IMR-90 (cell line): ENCODE results near the gene SYS1. TPM values are rescaled to one million over a fixed set of nuclear protein-coding genes. Genes with fewer than 3 reads are reported as not detected.

Source experiments
- ATAC-seq: fragments of 200-7000 bp; cut with Tn5 transposase; 2 replicates; pipeline ENCODE4 v1.9.1; 2020; ENCODE audit warnings: low read depth, mild to moderate bottlenecking, moderate library complexity
- BruUV-seq: library from RNA; stranded (reverse); fragments of 400-500 nt; replicated peaks from 2 replicates; lab custom pipeline; 2021; lab: Mats Ljungman, UMichigan
- CTCF ChIA-PET: fragments of 300-600 bp; formaldehyde crosslinking; extraction: SDS; loops from one replicate; lab custom pipeline; 2021; ENCODE audit warnings: antibody characterized with exemption; lab: Yijun Ruan, JAX
- POLR2A ChIA-PET: fragments of 300-600 bp; sonication (Branson Sonifier 250); formaldehyde crosslinking; loops from one replicate; lab custom pipeline; 2022; ENCODE audit warnings: antibody characterized with exemption; ENCODE audit not compliant: unreplicated experiment; lab: Charles Lee
- DNase-seq: peaks from one replicate; pipeline ENCODE4 v3.0.0; 2013
- H2AFZ ChIP-seq: replicated peaks from 2 replicates; pipeline ENCODE3; 2013; ENCODE audit warnings: low read length, mild to moderate bottlenecking; ENCODE audit not compliant: poor library complexity
- H2AK5ac ChIP-seq: 2 replicates; pipeline ENCODE4 v1.6.1; 2013; ENCODE audit warnings: low read depth, low read length, inconsistent platforms
- H2AK9ac ChIP-seq: replicated peaks from 2 replicates; pipeline ENCODE3; 2013; ENCODE audit warnings: mild to moderate bottlenecking, low read depth, low read length, moderate library complexity; ENCODE audit not compliant: poor library complexity
- H2BK120ac ChIP-seq: 2 replicates; pipeline ENCODE4 v1.6.1; 2013; ENCODE audit warnings: low read depth, low read length, inconsistent platforms
- H2BK15ac ChIP-seq: 3 replicates; pipeline ENCODE4 v1.6.1; 2013; ENCODE audit warnings: low read depth, low read length, inconsistent platforms
- H2BK20ac ChIP-seq: 2 replicates; pipeline ENCODE4 v1.6.1; 2013; ENCODE audit warnings: low read depth, mild to moderate bottlenecking, inconsistent platforms, low read length, moderate library complexity
- H2BK5ac ChIP-seq: 2 replicates; pipeline ENCODE4 v1.6.1; 2013; ENCODE audit warnings: mild to moderate bottlenecking, low read depth, low read length, inconsistent platforms; ENCODE audit not compliant: poor library complexity, severe bottlenecking
- H3K14ac ChIP-seq: replicated peaks from 2 replicates; pipeline ENCODE4 v1.6.1; 2013; ENCODE audit warnings: low read depth, low read length, inconsistent platforms
- H3K18ac ChIP-seq: 2 replicates; pipeline ENCODE4 v1.6.1; 2013; ENCODE audit warnings: low read depth, low read length, control low read depth
- H3K23ac ChIP-seq: 2 replicates; pipeline ENCODE4 v1.6.1; 2013; ENCODE audit warnings: low read depth, low read length, inconsistent platforms
- H3K27ac ChIP-seq: 2 replicates; pipeline ENCODE4 v1.5.1; 2013; ENCODE audit warnings: mild to moderate bottlenecking, control low read depth, low read length; ENCODE audit not compliant: insufficient read depth
- H3K27me3 ChIP-seq: 2 replicates; pipeline ENCODE4 v1.6.1; 2013; ENCODE audit warnings: low read length; ENCODE audit not compliant: control insufficient read depth, insufficient read depth
- H3K36me3 ChIP-seq: 2 replicates; pipeline ENCODE4 v1.6.1; 2013; ENCODE audit warnings: low read length, mixed read lengths; ENCODE audit not compliant: control insufficient read depth, insufficient read depth
- H3K4ac ChIP-seq: 2 replicates; pipeline ENCODE4 v1.6.1; 2013; ENCODE audit warnings: low read depth, low read length, inconsistent platforms
- H3K4me1 ChIP-seq: 2 replicates; pipeline ENCODE4 v1.6.1; 2013; ENCODE audit warnings: low read length, mixed read lengths; ENCODE audit not compliant: control insufficient read depth, insufficient read depth
- H3K4me2 ChIP-seq: 2 replicates; pipeline ENCODE4 v1.6.1; 2013; ENCODE audit warnings: low read depth, mild to moderate bottlenecking, control low read depth, low read length, moderate library complexity
- H3K4me3 ChIP-seq: 2 replicates; pipeline ENCODE4 v1.5.1; 2013; ENCODE audit warnings: low read depth, mild to moderate bottlenecking, control low read depth, low read length, moderate library complexity; ENCODE audit not compliant: insufficient read depth
- H3K56ac ChIP-seq: 2 replicates; pipeline ENCODE4 v1.6.1; 2013; ENCODE audit warnings: low read length, inconsistent platforms; ENCODE audit not compliant: insufficient read depth; ENCODE audit errors: extremely low read depth
- H3K79me1 ChIP-seq, 2 experiments: 2 replicates each; pipeline ENCODE4 v1.6.1; 2013; ENCODE audit warnings: low read length in 2 of 2, inconsistent platforms in 1 of 2, low read depth in 1 of 2
- H3K9ac ChIP-seq: 2 replicates; pipeline ENCODE4 v1.6.1; 2013; ENCODE audit warnings: low read depth, low read length, control low read depth
- H3K9me1 ChIP-seq: 2 replicates; pipeline ENCODE4 v1.6.1; 2013; ENCODE audit warnings: low read length, inconsistent platforms; ENCODE audit not compliant: insufficient read depth
- H3K9me3 ChIP-seq: 2 replicates; pipeline ENCODE4 v1.6.1; 2013; ENCODE audit warnings: low read length; ENCODE audit not compliant: control insufficient read depth, insufficient read depth
- H4K20me1 ChIP-seq: 2 replicates; pipeline ENCODE4 v1.6.1; 2013; ENCODE audit warnings: low read length, inconsistent platforms; ENCODE audit not compliant: insufficient read depth
- H4K5ac ChIP-seq: 2 replicates; pipeline ENCODE4 v1.6.1; 2013; ENCODE audit warnings: mild to moderate bottlenecking, low read depth, low read length, control low read depth
- H4K8ac ChIP-seq, 2 experiments: 2 replicates each; pipeline ENCODE4 v1.6.1; 2013; ENCODE audit warnings: low read depth in 2 of 2, low read length in 2 of 2, control low read depth in 1 of 2, inconsistent platforms in 1 of 2
- H4K91ac ChIP-seq: 2 replicates; pipeline ENCODE4 v1.6.1; 2013; ENCODE audit warnings: low read depth, low read length, inconsistent platforms; ENCODE audit not compliant: insufficient read depth
- CEBPB ChIP-seq: IDR thresholded peaks from 2 replicates; pipeline ENCODE4 v1.6.1; 2012; ENCODE audit warnings: low read depth, low read length, improper control_type of control experiment
- ELK1 ChIP-seq: fragments of 150-350 bp; IDR thresholded peaks from 2 replicates; pipeline ENCODE4 v1.6.1; 2016; ENCODE audit warnings: low read depth, mild to moderate bottlenecking, low read length, moderate library complexity, borderline replicate concordance
- FOS ChIP-seq: fragments of 150-350 bp; IDR thresholded peaks from 2 replicates; pipeline ENCODE4 v1.6.1; 2016; ENCODE audit warnings: low read depth, low read length
- RAD21 ChIP-seq: IDR thresholded peaks from 2 replicates; pipeline ENCODE4 v1.6.1; 2012; ENCODE audit warnings: low read length, improper control_type of control experiment
- RCOR1 ChIP-seq: IDR thresholded peaks from 2 replicates; pipeline ENCODE4 v1.6.1; 2012; ENCODE audit warnings: mild to moderate bottlenecking, low read length, improper control_type of control experiment; ENCODE audit not compliant: insufficient replicate concordance
- WGBS, 2 experiments: methylation state at CpG; one replicate each; pipeline versions ENCODE4 v1.1.5 to v1.1.7; 2013; ENCODE audit warnings: missing lambda C conversion rate in 2 of 2; ENCODE audit not compliant: insufficient read length in 1 of 2; ENCODE audit errors: extremely low coverage in 2 of 2; 5-methylcytosine and 5-hydroxymethylcytosine counted together
- dilution Hi-C: fragments of 300-500 bp; cut with HindIII; formaldehyde crosslinking; loops from one replicate; pipeline ENCODE4 v1.14.3; 2018; ENCODE audit warnings: low sequenced_read_pairs; ENCODE audit not compliant: unreplicated experiment
- in situ Hi-C: fragments of 300-500 bp; cut with MboI; formaldehyde crosslinking; loops from 3 replicates; pipeline ENCODE4 v1.14.3; 2019; ENCODE audit warnings: low sequenced_read_pairs, inconsistent platforms, mixed read lengths
- intact Hi-C: fragments of 100-400 bp; cut with micrococcal nuclease; formaldehyde crosslinking; loops from 2 replicates; pipeline ENCODE4 v1.10.0; 2022
- polyA plus RNA-seq, 3 experiments: library from polyadenylated mRNA; depleted of rRNA; stranded (reverse); fragments of >200 nt; gene quantifications; 2 replicates each; pipeline ENCODE4 v1.2.3, GENCODE V29; 2012; ENCODE audit warnings: low replicate concordance in 1 of 3
- total RNA-seq: library from RNA; depleted of rRNA; stranded (reverse); fragments of >200 nt; gene quantifications from 2 replicates; pipeline ENCODE4 v1.2.3, GENCODE V29; 2012

The SYS1 gene
- total and polyA plus RNA-seq, 2 of the 4 experiments (the other 2 are of a cell fraction) = 12.9 to 24.6 TPM

DNA sequence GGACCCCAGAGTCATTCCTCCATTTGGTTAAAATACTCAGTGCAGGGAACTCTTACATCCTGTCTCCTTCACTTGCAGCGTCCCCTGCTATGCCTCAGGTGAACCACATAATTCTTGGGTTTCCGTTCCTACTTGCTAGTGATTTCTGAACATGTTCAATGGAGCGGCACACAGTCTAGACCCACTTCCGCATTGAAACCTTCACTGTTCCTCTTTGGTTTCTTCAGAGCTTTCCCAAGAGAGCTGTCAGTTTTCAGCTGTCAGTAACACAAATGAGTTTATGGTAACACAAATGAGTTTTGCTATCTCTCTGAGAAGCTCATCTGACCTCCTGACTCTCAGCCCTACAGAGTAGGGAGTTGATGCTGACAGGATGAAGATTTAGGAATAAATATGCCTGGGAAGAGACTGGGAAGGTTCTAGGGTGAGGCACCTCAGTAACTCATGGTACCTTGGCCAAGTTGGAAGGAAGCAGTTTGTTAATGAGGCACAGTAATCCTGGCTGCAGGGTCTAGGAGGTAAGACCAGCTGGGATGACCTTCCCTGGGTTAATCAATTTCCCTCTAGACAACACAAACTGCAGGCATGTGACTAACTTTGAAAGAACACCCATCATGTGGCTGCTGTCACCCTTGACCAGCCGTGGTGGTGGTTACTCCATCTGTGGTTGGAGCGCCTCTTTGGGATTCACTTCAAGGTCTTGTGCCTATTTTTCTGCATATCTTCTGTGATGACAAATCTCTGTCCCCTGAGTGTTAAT lies 5.4 kb downstream of the SYS1 start:
- H2AFZ ChIP-seq = no peak overlapping the region
- no peak overlapping the region for H3K56ac ChIP-seq
- no peak overlapping the region for H2BK5ac ChIP-seq
- H3K4me3 ChIP-seq = no peak overlapping the region
- ChIA-PET CTCF (interaction anchor here (1.0 to 1.5 kb wide), 3 partner anchors 9 to 75 kb away, joined by 4 to 5 read pairs (median 5); partner anchors contain the start of gene TP53TG5), POLR2A (no interaction called here)
- no peak for TF ChIP-seq CEBPB
- no peak for TF ChIP-seq RCOR1
- TF ChIP-seq ELK1 = no peak
- no peak for TF ChIP-seq FOS
- no peak for TF ChIP-seq RAD21
- in situ Hi-C loops (no loop called here), dilution Hi-C loops (no loop called here), intact Hi-C loops (no loop called here)
- no peaks in the 10 kb centered on the region for H3K9me3 ChIP-seq
- no peak overlapping the region for H3K18ac ChIP-seq
- H3K79me1 ChIP-seq = peaks cover 8 to 33% of the 10 kb centered on the region in 2 experiments
- no peak overlapping the region for H4K5ac ChIP-seq
- H3K27me3 ChIP-seq = no peaks in the 10 kb centered on the region
- H3K9me1 ChIP-seq = peaks cover 4% of the 10 kb centered on the region; the same call in 1 of the 2 replicates
- peaks cover 3% of the 10 kb centered on the region; the same call in 1 of the 2 replicates for H3K4me1 ChIP-seq
- H4K91ac ChIP-seq = no peak overlapping the region
- no peak overlapping the region for H3K23ac ChIP-seq
- H2BK20ac ChIP-seq = no peak overlapping the region
- no peak overlapping the region for H2AK9ac ChIP-seq
- no TSS peak for BruUV-seq
- peaks cover 19% of the 10 kb centered on the region for H3K36me3 ChIP-seq
- H3K4ac ChIP-seq = no peak overlapping the region
- ATAC-seq (no peak), DNase-seq (no peak)
- H3K27ac ChIP-seq = no peak overlapping the region
- H3K4me2 ChIP-seq = no peak overlapping the region
- H2AK5ac ChIP-seq = no peak overlapping the region
- H3K14ac ChIP-seq = no peak overlapping the region
- H2BK120ac ChIP-seq = no peak overlapping the region
- no peak overlapping the region for H3K9ac ChIP-seq
- H2BK15ac ChIP-seq = no peak overlapping the region
- H4K20me1 ChIP-seq = no peaks in the 10 kb centered on the region
- H4K8ac ChIP-seq = no peak overlapping the region
- 63% methylated on average over 3 of the region's 6 CpGs; no CpG with 5 or more reads in 1 of the 2 experiments for WGBS, 2 experiments
